Body of pancreas (tissue), 4 donors: ENCODE data around the gene PFDN1.

Experiments
- POLR2A ChIP-seq, 3 donors: fragments of 450-650 bp; IDR thresholded peaks; one replicate each; pipeline ENCODE4 v1.6.1; 2016; ENCODE audit warnings: antibody characterized with exemption in 3 of 3, mild to moderate bottlenecking in 2 of 3
- TF ChIP-seq, protein P1 (sequence below), 7 experiments: fragments of 450-650 bp in 4 of 7; fragments of 200-600 bp in 3 of 7; sonication (generic) in 3 of 7; IDR thresholded peaks; one replicate each; pipeline ENCODE4 v1.5.1; 2016 to 2019; ENCODE audit warnings: antibody characterized with exemption in 7 of 7

DNA sequence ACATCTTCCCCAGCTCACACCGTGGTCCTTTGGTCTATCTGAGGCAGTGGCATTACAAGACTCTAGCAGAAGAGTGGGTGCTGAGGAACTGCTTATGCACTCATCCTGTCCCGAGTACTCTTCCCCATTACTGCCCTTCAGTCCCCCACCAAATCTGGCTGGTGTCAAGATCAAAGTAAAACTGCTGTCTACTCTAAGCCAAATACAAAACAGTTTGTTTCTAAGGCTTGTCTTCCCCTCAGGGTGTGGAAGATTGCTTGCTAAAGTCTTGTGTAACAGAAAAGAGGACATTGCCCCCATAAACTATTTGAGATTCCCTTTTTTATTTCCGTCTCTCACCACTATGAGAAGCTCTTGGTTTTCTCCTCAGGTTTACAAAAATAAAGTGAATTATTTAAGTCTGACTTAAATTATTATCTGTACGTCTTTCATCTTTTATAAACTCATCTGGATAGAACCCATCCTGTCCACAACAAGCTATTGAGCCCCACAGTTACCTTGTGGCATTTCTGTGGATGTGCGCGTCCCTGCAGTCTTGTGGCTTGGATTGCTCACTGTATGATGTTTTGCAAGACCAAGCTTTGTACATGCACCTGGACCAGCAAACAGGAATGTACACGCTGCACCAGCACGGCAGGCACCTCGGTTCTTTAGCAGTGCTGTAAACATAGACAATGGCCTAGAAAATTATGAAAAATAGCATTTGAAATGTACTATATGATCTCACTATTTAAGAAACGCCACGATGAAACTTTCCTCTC is 66.9 kb downstream of the PFDN1 start:
- TF ChIP-seq POLR2A (IDR thresholded peaks at IDR 0.05) = no peak
- TF ChIP-seq, protein P1, sequence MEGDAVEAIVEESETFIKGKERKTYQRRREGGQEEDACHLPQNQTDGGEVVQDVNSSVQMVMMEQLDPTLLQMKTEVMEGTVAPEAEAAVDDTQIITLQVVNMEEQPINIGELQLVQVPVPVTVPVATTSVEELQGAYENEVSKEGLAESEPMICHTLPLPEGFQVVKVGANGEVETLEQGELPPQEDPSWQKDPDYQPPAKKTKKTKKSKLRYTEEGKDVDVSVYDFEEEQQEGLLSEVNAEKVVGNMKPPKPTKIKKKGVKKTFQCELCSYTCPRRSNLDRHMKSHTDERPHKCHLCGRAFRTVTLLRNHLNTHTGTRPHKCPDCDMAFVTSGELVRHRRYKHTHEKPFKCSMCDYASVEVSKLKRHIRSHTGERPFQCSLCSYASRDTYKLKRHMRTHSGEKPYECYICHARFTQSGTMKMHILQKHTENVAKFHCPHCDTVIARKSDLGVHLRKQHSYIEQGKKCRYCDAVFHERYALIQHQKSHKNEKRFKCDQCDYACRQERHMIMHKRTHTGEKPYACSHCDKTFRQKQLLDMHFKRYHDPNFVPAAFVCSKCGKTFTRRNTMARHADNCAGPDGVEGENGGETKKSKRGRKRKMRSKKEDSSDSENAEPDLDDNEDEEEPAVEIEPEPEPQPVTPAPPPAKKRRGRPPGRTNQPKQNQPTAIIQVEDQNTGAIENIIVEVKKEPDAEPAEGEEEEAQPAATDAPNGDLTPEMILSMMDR (IDR thresholded peaks at IDR 0.05) = no peak
